GM19324 (cell line): ENCODE measurements around the gene MROH9.

Experiments
- ATAC-seq: cut with Tn5 transposase; IDR thresholded peaks from one replicate; pipeline ENCODE4 v1.9.1; 2021; ENCODE audit warnings: mild to moderate bottlenecking, moderate library complexity; ENCODE audit not compliant: unreplicated experiment, low FRiP score

The MROH9 gene

GRCh38 chr1:171081314-171081753 lies 146.0 kb downstream of the MROH9 start:
- no peak for ATAC-seq

- ATAC-seq: no peak
Measured at GRCh38 chr1:171081763-171082201, 146.4 kb downstream of the MROH9 start.

GRCh38 chr1:171082606-171083005 lies 147.3 kb downstream of the MROH9 start:
- ATAC-seq: no peak

GRCh38 chr1:171083222-171083621 lies 147.9 kb downstream of the MROH9 start:
- no peak for ATAC-seq

DNA sequence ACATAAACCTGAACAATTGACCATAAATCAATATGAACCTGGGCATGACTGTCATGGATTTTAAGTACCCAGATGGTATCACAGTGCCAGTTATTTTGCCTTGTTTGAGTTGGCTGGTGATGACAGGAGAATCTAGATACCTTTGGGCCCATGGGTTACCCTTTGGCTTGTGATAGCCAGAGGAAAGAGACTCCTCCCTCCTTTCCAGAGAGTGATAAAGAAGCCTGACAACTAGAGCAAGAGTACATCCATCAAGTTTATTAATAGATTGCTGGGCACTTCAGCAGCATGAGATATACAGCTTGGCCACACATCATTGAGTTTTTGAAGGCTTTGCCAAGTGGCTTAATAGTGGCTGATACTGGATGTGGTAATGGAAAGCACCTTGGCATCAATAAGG lies 148.8 kb downstream of the MROH9 start:
- no peak for ATAC-seq

- ATAC-seq: no peak
Measured at GRCh38 chr1:171084870-171085269, 149.5 kb downstream of the MROH9 start.

GRCh38 chr1:171087896-171088295 lies 152.6 kb downstream of the MROH9 start:
- no peak for ATAC-seq

- ATAC-seq: no peak
Measured at GRCh38 chr1:171090604-171091003, 155.3 kb downstream of the MROH9 start, which contains the start of gene FMO3. FMO3 (plus strand) TSS chr1:171090905; CDS start chr1:171092659, 1,754 bp downstream.

DNA sequence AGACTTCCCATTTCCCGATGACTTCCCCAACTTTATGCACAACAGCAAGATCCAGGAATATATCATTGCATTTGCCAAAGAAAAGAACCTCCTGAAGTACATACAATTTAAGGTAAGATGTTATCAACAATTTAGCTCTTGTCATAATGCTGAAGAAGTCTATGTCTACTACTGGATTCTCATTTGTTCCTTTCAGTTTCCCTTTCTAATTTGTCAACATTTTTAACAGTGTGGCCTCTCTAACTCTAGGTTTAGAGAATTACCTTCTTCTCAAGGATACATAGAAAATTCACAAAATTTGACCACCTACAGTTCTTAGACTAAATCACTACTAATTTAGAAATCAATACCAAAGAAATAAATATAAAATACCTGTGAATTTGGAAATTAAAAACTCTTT lies 168.5 kb downstream of the MROH9 start:
- ATAC-seq: no peak

DNA sequence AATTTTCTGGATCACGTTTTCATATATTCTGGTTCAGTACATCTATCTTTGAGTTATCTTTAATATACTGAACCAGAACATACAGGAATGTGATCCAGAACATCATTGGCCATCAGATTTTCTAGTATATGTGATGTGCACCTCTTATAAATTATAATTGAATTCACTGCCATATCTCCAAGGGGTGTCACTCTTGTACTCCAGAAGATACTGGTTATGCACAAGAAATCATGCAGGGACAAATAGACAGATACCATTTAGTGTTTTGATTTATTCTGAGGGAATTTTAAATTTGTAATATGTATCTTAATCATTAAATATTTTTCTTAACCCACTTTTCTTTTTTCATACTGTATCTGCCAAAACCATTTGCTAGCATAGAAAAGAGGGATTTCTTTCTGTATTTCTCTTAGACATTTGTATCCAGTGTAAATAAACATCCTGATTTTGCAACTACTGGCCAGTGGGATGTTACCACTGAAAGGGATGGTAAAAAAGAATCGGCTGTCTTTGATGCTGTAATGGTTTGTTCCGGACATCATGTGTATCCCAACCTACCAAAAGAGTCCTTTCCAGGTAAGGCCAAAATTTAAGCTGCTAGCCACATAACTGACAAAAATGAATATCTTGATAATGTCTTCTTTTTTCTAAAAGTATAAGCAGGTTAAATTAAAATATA lies 172.1 kb downstream of the MROH9 start:
- ATAC-seq: no peak

DNA sequence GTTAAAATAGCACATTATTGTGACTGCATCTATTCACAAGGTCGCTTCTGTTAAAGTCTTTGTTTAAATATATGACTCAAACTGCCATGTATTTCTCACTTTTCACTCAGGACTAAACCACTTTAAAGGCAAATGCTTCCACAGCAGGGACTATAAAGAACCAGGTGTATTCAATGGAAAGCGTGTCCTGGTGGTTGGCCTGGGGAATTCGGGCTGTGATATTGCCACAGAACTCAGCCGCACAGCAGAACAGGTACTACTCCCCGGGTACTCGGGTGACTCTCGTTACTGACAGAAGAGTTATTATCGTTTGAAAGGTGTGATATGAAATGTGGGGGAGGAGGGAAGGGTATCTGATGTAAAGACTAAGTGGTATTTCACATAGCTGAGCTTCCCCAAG lies 172.6 kb downstream of the MROH9 start:
- ATAC-seq: no peak

- ATAC-seq: no peak
Measured at GRCh38 chr1:171109966-171110365, 174.6 kb downstream of the MROH9 start.

DNA sequence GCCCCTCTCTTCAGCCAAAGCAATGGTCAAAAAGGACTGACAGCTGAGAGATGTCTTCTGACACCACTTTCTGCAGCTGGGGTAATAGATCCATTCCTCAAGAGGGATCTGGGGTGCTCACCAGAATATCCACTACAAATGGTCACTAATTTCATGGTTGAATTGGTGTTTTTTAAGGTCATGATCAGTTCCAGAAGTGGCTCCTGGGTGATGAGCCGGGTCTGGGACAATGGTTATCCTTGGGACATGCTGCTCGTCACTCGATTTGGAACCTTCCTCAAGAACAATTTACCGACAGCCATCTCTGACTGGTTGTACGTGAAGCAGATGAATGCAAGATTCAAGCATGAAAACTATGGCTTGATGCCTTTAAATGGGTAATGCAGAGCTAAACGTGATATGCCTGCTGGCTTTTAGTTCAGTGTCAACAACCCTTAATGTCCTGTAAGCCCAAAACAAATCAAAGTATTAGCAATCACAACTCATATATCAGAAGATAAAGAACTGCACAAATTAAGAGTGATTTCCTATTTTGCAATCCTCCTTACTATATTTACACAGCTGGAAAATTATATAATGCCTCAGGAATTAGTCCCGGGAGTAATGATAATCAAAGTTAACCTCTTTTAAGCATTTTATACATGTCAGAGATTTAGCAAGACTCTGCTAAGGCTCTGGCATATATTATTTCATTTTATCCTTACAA lies 175.4 kb downstream of the MROH9 start:
- no peak for ATAC-seq

DNA sequence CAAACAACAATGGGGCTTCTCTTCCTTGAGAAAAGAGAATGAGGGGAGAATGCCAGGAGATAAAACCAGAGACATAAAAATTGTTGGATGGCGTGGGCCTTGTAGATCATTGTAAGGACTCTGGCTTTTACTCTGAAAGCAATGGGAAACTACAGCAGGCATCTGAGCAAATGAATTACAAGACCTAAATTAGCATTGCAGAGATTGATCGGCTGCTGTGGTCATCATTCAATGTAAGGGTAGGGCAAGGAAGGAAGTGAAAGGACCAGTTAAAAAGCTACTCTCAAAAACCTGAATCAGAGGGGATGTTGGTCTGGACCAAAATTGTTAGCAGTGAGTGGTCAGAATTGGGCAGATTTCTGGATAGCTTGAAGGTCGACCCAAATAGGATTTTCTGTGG lies 176.8 kb downstream of the MROH9 start:
- no peak for ATAC-seq

DNA sequence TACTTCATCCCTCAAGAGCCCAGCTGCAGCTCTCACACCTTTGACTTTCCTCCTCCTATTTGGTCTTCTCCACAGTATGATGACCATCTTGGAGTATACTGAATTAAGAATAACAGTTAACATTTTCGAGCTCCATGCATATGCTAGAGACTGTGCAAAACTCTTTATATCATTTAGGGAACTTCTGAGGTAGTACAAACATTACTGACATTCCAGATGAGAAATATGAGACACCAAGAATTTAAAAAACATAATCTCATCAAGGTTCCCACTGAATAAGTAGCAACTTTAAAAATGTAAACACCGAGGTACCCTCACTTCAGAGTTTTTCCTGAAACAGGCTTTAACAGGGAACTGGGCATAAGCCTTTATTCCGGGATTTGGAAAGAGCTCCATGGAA lies 178.0 kb downstream of the MROH9 start:
- ATAC-seq: no peak
